Suprapubic skin (tissue), 4 donors: ENCODE data around the gene BUB3. TPM values are rescaled to one million over a fixed set of nuclear protein-coding genes. Genes with fewer than 3 reads are reported as not detected.

Experiments
- DNase-seq, 2 donors: peaks; one replicate each; pipeline ENCODE4 v3.0.0-alpha.2; 2019; ENCODE audit warnings: low spot score in 2 of 2
- H3K27ac ChIP-seq: fragments of 200-600 bp; sonication (generic); one replicate; pipeline ENCODE4 v1.5.1; 2019
- H3K27me3 ChIP-seq: fragments of 200-600 bp; sonication (generic); one replicate; pipeline ENCODE4 v1.5.1; 2019
- H3K36me3 ChIP-seq: fragments of 200-600 bp; sonication (generic); one replicate; pipeline ENCODE4 v1.5.1; 2019
- H3K4me1 ChIP-seq: fragments of 200-600 bp; sonication (generic); one replicate; pipeline ENCODE4 v1.5.1; 2019
- H3K4me3 ChIP-seq: fragments of 200-600 bp; sonication (generic); one replicate; pipeline ENCODE4 v1.5.1; 2019; ENCODE audit warnings: mild to moderate bottlenecking
- H3K9me3 ChIP-seq: fragments of 200-600 bp; sonication (generic); one replicate; pipeline ENCODE4 v1.5.1; 2019
- CTCF ChIP-seq, 2 donors: fragments of 200-600 bp in 1 of 2; fragments of 450-650 bp in 1 of 2; sonication (generic) in 1 of 2; IDR thresholded peaks; one replicate each; pipeline ENCODE4 v1.5.1; 2016 to 2019; ENCODE audit warnings: antibody characterized with exemption in 2 of 2, mild to moderate bottlenecking in 1 of 2, moderate library complexity in 1 of 2
- EP300 ChIP-seq: sonication (generic); formaldehyde crosslinking; IDR thresholded peaks from one replicate; pipeline ENCODE4 v1.6.1; 2017; ENCODE audit warnings: antibody characterized with exemption
- POLR2A ChIP-seq, 2 donors: fragments of 450-650 bp; IDR thresholded peaks; one replicate each; pipeline ENCODE4 v1.6.1; 2017; ENCODE audit warnings: antibody characterized with exemption in 2 of 2, mild to moderate bottlenecking in 2 of 2, moderate library complexity in 2 of 2
- POLR2AphosphoS5 ChIP-seq, 3 donors: sonication (generic); formaldehyde crosslinking; IDR thresholded peaks; one replicate each; pipeline ENCODE4 v1.6.1; 2017; ENCODE audit warnings: antibody characterized with exemption in 3 of 3
- WGBS: methylation state at CpG from one replicate; pipeline ENCODE4 v1.1.5; 2018; 5-methylcytosine and 5-hydroxymethylcytosine counted together
- total RNA-seq, 4 donors: library from RNA; depleted of rRNA; stranded (reverse); fragments of >200 nt; gene quantifications; one replicate each; pipeline ENCODE4 v1.1.0, GENCODE V29; 2016

The BUB3 gene
- total RNA-seq, 4 donors from 2014 or later, result 87.3 to 134 (median 91.3) TPM

GRCh38 chr10:123139165-123139520 lies 15.1 kb upstream of the BUB3 start:
- Histone ChIP-seq H3K4me1 (peaks cover 64% of the 10 kb centered on the region), H3K27ac (no peak overlapping the region), H3K4me3 (peak overlapping the region; percentile 12), H3K9me3 (no peaks in the 10 kb centered on the region), H3K27me3 (peaks cover 100% of the 10 kb centered on the region), H3K36me3 (no peaks in the 10 kb centered on the region)
- no peak for TF ChIP-seq EP300
- TF ChIP-seq CTCF (IDR thresholded peaks at IDR 0.05), result no peak
- TF ChIP-seq POLR2A (IDR thresholded peaks at IDR 0.05), result no peak
- TF ChIP-seq POLR2AphosphoS5 (IDR thresholded peaks at IDR 0.05), result no peak
- DNase-seq, result no peak
- WGBS, result 12% methylated on average over 7 of the region's 7 CpGs

GRCh38 chr10:123139521-123140163 lies 14.6 kb upstream of the BUB3 start:
- peaks cover 59% of the 10 kb centered on the region for H3K4me1 ChIP-seq
- H3K4me3 ChIP-seq, result peak overlapping the region; percentile 12
- no peaks in the 10 kb centered on the region for H3K9me3 ChIP-seq
- no peak overlapping the region for H3K27ac ChIP-seq
- no peak for DNase-seq
- no peaks in the 10 kb centered on the region for H3K36me3 ChIP-seq
- peaks cover 100% of the 10 kb centered on the region for H3K27me3 ChIP-seq
- TF ChIP-seq CTCF (IDR thresholded peaks at IDR 0.05) (no peak), POLR2AphosphoS5 (IDR thresholded peaks at IDR 0.05) (no peak), POLR2A (IDR thresholded peaks at IDR 0.05) (no peak)
- WGBS, result 5% methylated on average over 23 of the region's 32 CpGs

GRCh38 chr10:123140164-123140982 lies 13.8 kb upstream of the BUB3 start:
- TF ChIP-seq EP300, result no peak
- TF ChIP-seq POLR2A (IDR thresholded peaks at IDR 0.05), result no peak
- Histone ChIP-seq H3K27me3 (peaks cover 100% of the 10 kb centered on the region), H3K4me3 (peak overlapping the region; percentile 12), H3K4me1 (peaks cover 59% of the 10 kb centered on the region), H3K9me3 (no peaks in the 10 kb centered on the region), H3K36me3 (no peaks in the 10 kb centered on the region), H3K27ac (no peak overlapping the region)
- DNase-seq, result no peak
- WGBS, result 6% methylated on average over 22 of the region's 43 CpGs

GRCh38 chr10:123140983-123141390 lies 13.2 kb upstream of the BUB3 start:
- H3K4me1 ChIP-seq, result peaks cover 58% of the 10 kb centered on the region
- H3K27ac ChIP-seq, result no peak overlapping the region
- no peaks in the 10 kb centered on the region for H3K36me3 ChIP-seq
- DNase-seq, result no peak
- 12% methylated on average over 5 of the region's 6 CpGs for WGBS
- H3K27me3 ChIP-seq, result peaks cover 100% of the 10 kb centered on the region
- no peak overlapping the region for H3K4me3 ChIP-seq
- TF ChIP-seq POLR2A (IDR thresholded peaks at IDR 0.05), result no peak
- TF ChIP-seq EP300, result no peak
- no peak for TF ChIP-seq CTCF (IDR thresholded peaks at IDR 0.05)
- TF ChIP-seq POLR2AphosphoS5 (IDR thresholded peaks at IDR 0.05), result no peak
- H3K9me3 ChIP-seq, result no peaks in the 10 kb centered on the region

- WGBS, result 10% methylated on average over 23 of the region's 38 CpGs
- no peak for TF ChIP-seq POLR2A (IDR thresholded peaks at IDR 0.05)
- TF ChIP-seq POLR2AphosphoS5 (IDR thresholded peaks at IDR 0.05), result no peak
- no peak for TF ChIP-seq EP300
- TF ChIP-seq CTCF (IDR thresholded peaks at IDR 0.05), result no peak
- Histone ChIP-seq H3K4me3 (no peak overlapping the region), H3K27me3 (peaks cover 100% of the 10 kb centered on the region), H3K9me3 (no peaks in the 10 kb centered on the region), H3K4me1 (peaks cover 54% of the 10 kb centered on the region), H3K27ac (no peak overlapping the region), H3K36me3 (no peaks in the 10 kb centered on the region)
- no peak for DNase-seq
Measured at GRCh38 chr10:123141791-123142700, 12.2 kb upstream of the BUB3 start.
